Measurements from ENCODE around the gene ANKRD39. TPM values are rescaled to one million over a fixed set of nuclear protein-coding genes. Genes with fewer than 3 reads are reported as not detected.

ANKRD39 gene
- total and polyA plus RNA-seq, 12 donors: 9.2 to 49.5 (median 22.5) TPM

DNA sequence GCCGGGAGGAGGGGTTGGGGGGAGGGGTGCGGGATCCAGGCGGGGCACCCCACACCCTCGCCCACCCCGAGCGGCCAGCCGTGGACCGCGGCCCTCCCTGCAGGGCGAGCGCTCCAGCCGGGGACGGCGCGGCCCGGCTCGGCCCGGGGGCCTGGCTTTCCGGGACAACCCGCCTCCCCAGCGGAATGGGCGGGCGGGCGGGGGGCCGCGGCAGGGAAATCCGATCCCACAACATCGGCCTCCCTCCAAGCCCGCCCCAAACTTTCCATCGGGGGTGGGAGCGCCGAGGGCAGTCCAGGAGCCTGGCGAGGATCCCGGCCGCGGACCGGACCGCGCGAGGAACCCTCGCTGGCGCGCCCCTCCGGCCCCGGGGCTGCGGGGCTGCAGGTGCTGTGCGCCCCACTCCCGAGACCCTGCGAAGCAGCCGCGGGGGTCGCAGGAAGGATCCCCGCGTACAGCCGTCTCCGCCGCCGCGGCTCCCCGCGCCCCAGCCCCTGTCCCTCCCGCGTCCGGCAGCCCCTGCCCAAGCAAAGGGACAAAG lies 11.5 kb upstream of the ANKRD39 start:
- Histone ChIP-seq H3K9me3 (replicated peaks in 1 of 3) (no peaks in the 10 kb centered on the region), H3K27me3 (no peaks in the 10 kb centered on the region), H3K4me1 (replicated peaks in 1 of 2) (peaks cover 11 to 47% of the 10 kb centered on the region in 2 donors), H3K36me3 (replicated peaks in 1 of 2) (peaks cover 0 to 31% of the 10 kb centered on the region in 2 donors), H3K4me3 (peak overlapping the region; percentile 65 to 94 (median 83)), H3K27ac (peak overlapping the region; percentile 54 to 95 (median 90))
- TF ChIP-seq, protein P1, sequence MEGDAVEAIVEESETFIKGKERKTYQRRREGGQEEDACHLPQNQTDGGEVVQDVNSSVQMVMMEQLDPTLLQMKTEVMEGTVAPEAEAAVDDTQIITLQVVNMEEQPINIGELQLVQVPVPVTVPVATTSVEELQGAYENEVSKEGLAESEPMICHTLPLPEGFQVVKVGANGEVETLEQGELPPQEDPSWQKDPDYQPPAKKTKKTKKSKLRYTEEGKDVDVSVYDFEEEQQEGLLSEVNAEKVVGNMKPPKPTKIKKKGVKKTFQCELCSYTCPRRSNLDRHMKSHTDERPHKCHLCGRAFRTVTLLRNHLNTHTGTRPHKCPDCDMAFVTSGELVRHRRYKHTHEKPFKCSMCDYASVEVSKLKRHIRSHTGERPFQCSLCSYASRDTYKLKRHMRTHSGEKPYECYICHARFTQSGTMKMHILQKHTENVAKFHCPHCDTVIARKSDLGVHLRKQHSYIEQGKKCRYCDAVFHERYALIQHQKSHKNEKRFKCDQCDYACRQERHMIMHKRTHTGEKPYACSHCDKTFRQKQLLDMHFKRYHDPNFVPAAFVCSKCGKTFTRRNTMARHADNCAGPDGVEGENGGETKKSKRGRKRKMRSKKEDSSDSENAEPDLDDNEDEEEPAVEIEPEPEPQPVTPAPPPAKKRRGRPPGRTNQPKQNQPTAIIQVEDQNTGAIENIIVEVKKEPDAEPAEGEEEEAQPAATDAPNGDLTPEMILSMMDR (IDR thresholded peaks at IDR 0.05): peak in 2 of 6 experiments; percentile 6 to 23
- TF ChIP-seq POLR2A (IDR thresholded peaks at IDR 0.05): no peak
- DNase-seq: peak; percentile 80 to 90 (median 84)
- intact Hi-C loops (cut with DNase I): loop anchor here in 1 of 2 donors (5.0 to 10.0 kb wide), 4 partner anchors 55 to 245 kb away; partner anchors contain the start of genes ANKRD36, CNNM3 and CNNM4
- whole genome bisulfite sequencing, 4 donors: 0 to 1% methylated on average over 45 to 64 of the region's 64 CpGs; no CpG with 5 or more reads in 2 of the 4 donors

DNA sequence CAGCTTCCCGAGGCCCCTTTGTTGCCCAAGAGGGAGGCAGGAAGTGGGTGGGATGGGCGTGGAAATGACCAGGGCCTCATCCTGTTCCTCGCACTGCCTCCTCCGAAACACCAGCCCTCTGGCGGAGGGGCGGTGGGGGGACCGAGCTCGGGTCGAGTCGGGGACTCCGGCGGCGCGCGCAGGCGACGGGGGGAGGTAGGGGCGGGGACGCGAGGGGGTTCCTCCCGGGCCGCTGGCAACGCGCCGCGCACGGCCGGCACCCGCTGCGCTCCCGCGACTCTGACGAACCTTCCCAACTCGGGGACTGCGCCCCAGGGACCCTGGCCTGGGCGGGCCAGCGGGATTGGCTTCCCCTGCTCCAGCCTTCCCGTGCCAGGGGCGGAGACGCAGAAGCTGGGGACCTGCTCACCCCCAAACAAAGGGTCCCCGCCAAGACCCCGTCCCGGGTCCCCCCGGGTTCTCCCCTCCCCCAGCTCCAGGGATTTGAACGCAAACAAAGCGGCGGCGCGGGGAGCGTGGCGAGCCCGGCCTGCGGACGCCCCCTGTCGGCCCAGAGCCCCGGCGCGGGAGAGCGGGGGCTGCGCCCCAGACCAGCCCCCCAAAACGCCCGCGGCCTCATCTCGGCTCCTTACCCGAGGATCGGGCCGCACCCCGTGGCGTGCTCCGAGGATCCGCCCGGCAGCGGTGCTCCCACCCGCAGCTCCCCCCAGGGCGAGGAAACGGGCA lies 10.9 kb upstream of the ANKRD39 start:
- peak overlapping the region; percentile 65 to 94 (median 83) for H3K4me3 ChIP-seq
- H3K4me1 ChIP-seq (replicated peaks in 1 of 2): peaks cover 11 to 41% of the 10 kb centered on the region in 2 donors
- peak; percentile 85 to 94 (median 91) for DNase-seq
- peaks cover 0 to 37% of the 10 kb centered on the region in 2 donors for H3K36me3 ChIP-seq (replicated peaks in 1 of 2)
- peak; percentile 20 to 43 for TF ChIP-seq POLR2A (IDR thresholded peaks at IDR 0.05)
- TF ChIP-seq, protein P1 (IDR thresholded peaks at IDR 0.05): peak in 5 of 6 experiments; percentile 28 to 66 (median 47)
- no peaks in the 10 kb centered on the region for H3K9me3 ChIP-seq (replicated peaks in 1 of 3)
- peak overlapping the region; percentile 54 to 95 (median 90) for H3K27ac ChIP-seq
- no peaks in the 10 kb centered on the region for H3K27me3 ChIP-seq
- 0 to 2% (median 1%) methylated on average over 9 to 76 of the region's 76 CpGs; no CpG with 5 or more reads in 1 of the 4 donors for WGBS, 4 donors
- intact Hi-C loops (cut with DNase I): loop anchor here in 1 of 2 donors (5.0 to 10.0 kb wide), 4 partner anchors 54 to 246 kb away; partner anchors contain the start of genes ANKRD36, CNNM3 and CNNM4

DNA sequence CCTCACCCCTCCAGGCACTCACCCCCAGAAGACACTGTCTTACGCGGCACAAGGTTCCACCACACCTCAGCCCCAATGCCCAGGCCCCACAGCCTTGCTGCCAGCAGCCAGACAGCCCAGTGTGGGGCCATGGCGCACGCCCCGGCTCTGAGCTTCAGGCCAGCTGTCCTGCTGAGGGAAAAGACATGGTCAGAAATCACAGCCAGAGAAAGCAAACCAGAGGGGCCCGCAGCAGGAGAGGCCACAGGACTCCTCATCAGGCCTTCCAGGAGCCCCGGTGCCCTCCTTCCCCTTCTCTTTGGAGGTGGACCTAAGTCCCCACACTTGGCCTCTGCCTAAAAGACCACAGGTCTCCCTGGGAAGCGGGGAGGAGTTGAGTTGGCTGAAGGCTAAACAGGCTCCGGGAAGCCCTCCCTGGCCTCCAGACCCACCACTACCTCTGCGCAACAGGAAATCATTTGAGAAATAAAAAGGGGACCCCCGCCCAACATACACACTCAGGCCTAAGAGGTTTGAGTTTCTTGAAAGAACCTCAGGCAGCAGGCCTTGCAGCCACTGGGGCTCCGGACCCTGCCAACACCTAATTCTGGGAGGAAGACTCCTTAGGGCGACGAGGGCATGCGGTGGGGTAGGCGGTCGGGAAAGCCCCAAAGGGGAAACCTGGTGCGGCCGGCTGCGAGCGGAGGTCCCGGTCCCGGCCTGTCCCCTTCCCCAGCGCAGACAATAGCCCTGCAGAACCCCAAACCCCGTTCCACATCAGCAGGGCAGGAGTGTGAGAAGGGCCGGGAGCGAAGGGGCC lies 10.1 kb upstream of the ANKRD39 start:
- H3K27me3 ChIP-seq: no peaks in the 10 kb centered on the region
- WGBS, 4 donors: 14 to 24% (median 18%) methylated on average over 15 to 27 of the region's 27 CpGs
- TF ChIP-seq POLR2A (IDR thresholded peaks at IDR 0.05): no peak
- TF ChIP-seq, protein P1 (IDR thresholded peaks at IDR 0.05): no peak
- no peak for DNase-seq
- H3K4me1 ChIP-seq (replicated peaks in 1 of 2): peaks cover 11 to 37% of the 10 kb centered on the region in 2 donors
- H3K9me3 ChIP-seq (replicated peaks in 1 of 3): no peaks in the 10 kb centered on the region
- peaks cover 0 to 44% of the 10 kb centered on the region in 2 donors for H3K36me3 ChIP-seq (replicated peaks in 1 of 2)
- H3K4me3 ChIP-seq: peak overlapping the region in 3 of 4 donors; percentile 65 to 83 (median 83)
- H3K27ac ChIP-seq: peak overlapping the region; percentile 54 to 95 (median 90)
- intact Hi-C loops (cut with DNase I): loop anchor here in 1 of 2 donors (5.0 to 10.0 kb wide), 4 partner anchors 53 to 247 kb away; partner anchors contain the start of genes ANKRD36, CNNM3 and CNNM4

Data from adrenal gland (tissue), 12 donors.